PC-9 (cell line): ENCODE data around the gene SUPT5H.

ENCODE experiments used
- CTCF ChIP-seq: fragments of 200-600 bp; sonication (generic); conservative IDR thresholded peaks from 2 replicates; pipeline ENCODE4 v1.6.1; 2017; ENCODE audit warnings: mixed run types, antibody characterized with exemption, mild to moderate bottlenecking, moderate library complexity
- EZH2 ChIP-seq: fragments of 200-600 bp; sonication (generic); IDR thresholded peaks from 2 replicates; pipeline ENCODE4 v1.8.0; 2017; ENCODE audit warnings: antibody characterized with exemption, low read depth

GRCh38 chr19:39401549-39402345, 43.6 kb upstream of the SUPT5H start:
- TF ChIP-seq CTCF (no peak), EZH2 (no peak)
